ENCODE results near the gene STK36.

GRCh38 chr2:218720048-218721041, 48.5 kb downstream of the STK36 start:
- TF ChIP-seq, protein P1, sequence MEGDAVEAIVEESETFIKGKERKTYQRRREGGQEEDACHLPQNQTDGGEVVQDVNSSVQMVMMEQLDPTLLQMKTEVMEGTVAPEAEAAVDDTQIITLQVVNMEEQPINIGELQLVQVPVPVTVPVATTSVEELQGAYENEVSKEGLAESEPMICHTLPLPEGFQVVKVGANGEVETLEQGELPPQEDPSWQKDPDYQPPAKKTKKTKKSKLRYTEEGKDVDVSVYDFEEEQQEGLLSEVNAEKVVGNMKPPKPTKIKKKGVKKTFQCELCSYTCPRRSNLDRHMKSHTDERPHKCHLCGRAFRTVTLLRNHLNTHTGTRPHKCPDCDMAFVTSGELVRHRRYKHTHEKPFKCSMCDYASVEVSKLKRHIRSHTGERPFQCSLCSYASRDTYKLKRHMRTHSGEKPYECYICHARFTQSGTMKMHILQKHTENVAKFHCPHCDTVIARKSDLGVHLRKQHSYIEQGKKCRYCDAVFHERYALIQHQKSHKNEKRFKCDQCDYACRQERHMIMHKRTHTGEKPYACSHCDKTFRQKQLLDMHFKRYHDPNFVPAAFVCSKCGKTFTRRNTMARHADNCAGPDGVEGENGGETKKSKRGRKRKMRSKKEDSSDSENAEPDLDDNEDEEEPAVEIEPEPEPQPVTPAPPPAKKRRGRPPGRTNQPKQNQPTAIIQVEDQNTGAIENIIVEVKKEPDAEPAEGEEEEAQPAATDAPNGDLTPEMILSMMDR (IDR thresholded peaks at IDR 0.05) = no peak
- no peak for TF ChIP-seq POLR2A (IDR thresholded peaks at IDR 0.05)
